Suprapubic skin (tissue), 3 donors: ENCODE measurements around the gene PLXDC2.

Experiments used
- POLR2AphosphoS5 ChIP-seq, 3 donors: sonication (generic); formaldehyde crosslinking; IDR thresholded peaks; one replicate each; pipeline ENCODE4 v1.6.1; 2017; ENCODE audit warnings: antibody characterized with exemption in 3 of 3
- TF ChIP-seq, protein P1 (sequence below), 2 donors: fragments of 200-600 bp in 1 of 2; fragments of 450-650 bp in 1 of 2; sonication (generic) in 1 of 2; IDR thresholded peaks; one replicate each; pipeline ENCODE4 v1.5.1; 2016 to 2019; ENCODE audit warnings: antibody characterized with exemption in 2 of 2, mild to moderate bottlenecking in 1 of 2, moderate library complexity in 1 of 2

DNA sequence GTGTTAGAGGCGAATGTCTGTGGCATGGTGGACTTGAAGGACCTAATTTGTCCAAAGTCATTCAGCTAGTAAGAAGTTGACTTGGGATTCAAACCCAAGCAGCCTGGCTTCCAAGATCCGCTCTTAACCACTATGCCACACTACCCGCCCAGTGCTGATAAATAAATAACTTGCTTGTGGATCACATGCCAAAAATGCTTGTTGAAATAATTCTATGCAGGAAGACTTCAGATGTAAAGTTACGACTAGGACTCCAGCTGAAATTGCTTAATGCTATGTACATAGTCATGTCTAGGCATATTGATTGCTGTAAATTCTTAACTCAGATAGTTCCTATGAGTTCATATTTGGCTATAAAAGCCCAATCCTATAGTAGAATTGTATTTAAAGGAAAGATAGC, 76.0 kb downstream of the PLXDC2 start:
- TF ChIP-seq, protein P1, sequence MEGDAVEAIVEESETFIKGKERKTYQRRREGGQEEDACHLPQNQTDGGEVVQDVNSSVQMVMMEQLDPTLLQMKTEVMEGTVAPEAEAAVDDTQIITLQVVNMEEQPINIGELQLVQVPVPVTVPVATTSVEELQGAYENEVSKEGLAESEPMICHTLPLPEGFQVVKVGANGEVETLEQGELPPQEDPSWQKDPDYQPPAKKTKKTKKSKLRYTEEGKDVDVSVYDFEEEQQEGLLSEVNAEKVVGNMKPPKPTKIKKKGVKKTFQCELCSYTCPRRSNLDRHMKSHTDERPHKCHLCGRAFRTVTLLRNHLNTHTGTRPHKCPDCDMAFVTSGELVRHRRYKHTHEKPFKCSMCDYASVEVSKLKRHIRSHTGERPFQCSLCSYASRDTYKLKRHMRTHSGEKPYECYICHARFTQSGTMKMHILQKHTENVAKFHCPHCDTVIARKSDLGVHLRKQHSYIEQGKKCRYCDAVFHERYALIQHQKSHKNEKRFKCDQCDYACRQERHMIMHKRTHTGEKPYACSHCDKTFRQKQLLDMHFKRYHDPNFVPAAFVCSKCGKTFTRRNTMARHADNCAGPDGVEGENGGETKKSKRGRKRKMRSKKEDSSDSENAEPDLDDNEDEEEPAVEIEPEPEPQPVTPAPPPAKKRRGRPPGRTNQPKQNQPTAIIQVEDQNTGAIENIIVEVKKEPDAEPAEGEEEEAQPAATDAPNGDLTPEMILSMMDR (IDR thresholded peaks at IDR 0.05): no peak
- TF ChIP-seq POLR2AphosphoS5 (IDR thresholded peaks at IDR 0.05): no peak
